Panc1 (cell line): ENCODE measurements around the gene TTC28. TPM values are rescaled to one million over a fixed set of nuclear protein-coding genes. Genes with fewer than 3 reads are reported as not detected.

Source experiments
- ATAC-seq: fragments of 200-7000 bp; cut with Tn5 transposase; 2 replicates; pipeline ENCODE4 v1.9.1; 2020; ENCODE audit warnings: mild to moderate bottlenecking, moderate library complexity
- BruUV-seq: library from RNA; stranded (reverse); fragments of 400-500 nt; replicated peaks from 2 replicates; lab custom pipeline; 2021; lab: Mats Ljungman, UMichigan
- CTCF ChIA-PET: fragments of 300-600 bp; sonication (Branson Sonifier 250); formaldehyde crosslinking; loops from one replicate; lab custom pipeline; 2022; ENCODE audit warnings: antibody characterized with exemption; lab: Charles Lee
- POLR2A ChIA-PET: fragments of 300-600 bp; sonication (Branson Sonifier 250); formaldehyde crosslinking; loops from one replicate; lab custom pipeline; 2022; ENCODE audit warnings: antibody characterized with exemption; lab: Charles Lee
- DNase-seq: peaks from one replicate; pipeline ENCODE4 v3.0.0-alpha.2; 2010; ENCODE audit warnings: low read depth, low spot score
- H3K27ac ChIP-seq: 2 replicates; pipeline ENCODE4 v1.5.1; 2011; ENCODE audit warnings: mild to moderate bottlenecking, low read length, inconsistent platforms
- H3K27me3 ChIP-seq: fragments of 200-500 bp; sonication (Bioruptor generic); 2 replicates; pipeline ENCODE4 v1.6.0; 2014; ENCODE audit warnings: low read length, inconsistent platforms; ENCODE audit not compliant: control insufficient read depth, insufficient read depth
- H3K36me3 ChIP-seq: fragments of 200-500 bp; sonication (Bioruptor generic); 2 replicates; pipeline ENCODE4 v1.5.1; 2014; ENCODE audit warnings: inconsistent platforms, mild to moderate bottlenecking, low read length, moderate library complexity; ENCODE audit not compliant: control insufficient read depth, insufficient read depth
- H3K4me1 ChIP-seq: 2 replicates; pipeline ENCODE4 v1.5.1; 2011; ENCODE audit warnings: inconsistent platforms, mild to moderate bottlenecking, low read length, moderate library complexity; ENCODE audit not compliant: control insufficient read depth, insufficient read depth
- H3K4me3 ChIP-seq, 2 experiments: 2 replicates each; pipeline ENCODE4 v1.5.1; 2011 to 2012; ENCODE audit warnings: low read depth in 2 of 2, low read length in 2 of 2, mild to moderate bottlenecking in 2 of 2, inconsistent platforms in 1 of 2, moderate library complexity in 1 of 2
- H3K9me3 ChIP-seq: fragments of 200-500 bp; sonication (Bioruptor generic); 2 replicates; pipeline ENCODE4 v1.5.1; 2014; ENCODE audit warnings: low read depth, mild to moderate bottlenecking, inconsistent platforms, low read length, moderate library complexity; ENCODE audit not compliant: control insufficient read depth, insufficient read depth
- POLR2AphosphoS5 ChIP-seq: IDR thresholded peaks from 2 replicates; pipeline ENCODE4 v1.6.1; 2012; ENCODE audit warnings: mild to moderate bottlenecking, low read depth, low read length, moderate library complexity
- SIN3A ChIP-seq: IDR thresholded peaks from 2 replicates; pipeline ENCODE4 v1.6.1; 2012; ENCODE audit warnings: low read depth, mild to moderate bottlenecking, low read length, moderate library complexity, borderline replicate concordance; ENCODE audit not compliant: insufficient read depth
- TCF7L2 ChIP-seq: IDR thresholded peaks from 2 replicates; pipeline ENCODE4 v1.6.1; 2011; ENCODE audit warnings: mild to moderate bottlenecking, low read depth, low read length, inconsistent platforms
- in situ Hi-C: cut with HindIII; loops from 2 replicates; pipeline ENCODE4 v1.10.0; 2016; ENCODE audit warnings: low sequenced_read_pairs, low pct_unique_long_range_greater_than_20kb
- intact Hi-C: fragments of 100-400 bp; cut with micrococcal nuclease; formaldehyde crosslinking; loops from one replicate; pipeline ENCODE4 v1.10.0; 2022; ENCODE audit not compliant: unreplicated experiment
- total RNA-seq: library from RNA; stranded (reverse); gene quantifications from one replicate; pipeline ENCODE4 v1.2.1, GENCODE V29; 2021; ENCODE audit not compliant: unreplicated experiment
- TF ChIP-seq, protein P1 (sequence below), 2 experiments: IDR thresholded peaks; 2 replicates each; pipeline ENCODE4 v1.6.1; 2011 to 2012; ENCODE audit warnings: low read depth in 2 of 2, control low read depth in 1 of 2, low read length in 1 of 2, mild to moderate bottlenecking in 1 of 2, moderate library complexity in 1 of 2; ENCODE audit not compliant: insufficient read depth in 1 of 2
- TF ChIP-seq, protein P2 (sequence below): fragments of 450-650 bp; IDR thresholded peaks from 2 replicates; pipeline ENCODE4 v1.5.1; 2017; ENCODE audit warnings: mild to moderate bottlenecking

Gene TTC28
- total RNA-seq, 1 experiment from 2014 or later = 24.8 TPM

DNA sequence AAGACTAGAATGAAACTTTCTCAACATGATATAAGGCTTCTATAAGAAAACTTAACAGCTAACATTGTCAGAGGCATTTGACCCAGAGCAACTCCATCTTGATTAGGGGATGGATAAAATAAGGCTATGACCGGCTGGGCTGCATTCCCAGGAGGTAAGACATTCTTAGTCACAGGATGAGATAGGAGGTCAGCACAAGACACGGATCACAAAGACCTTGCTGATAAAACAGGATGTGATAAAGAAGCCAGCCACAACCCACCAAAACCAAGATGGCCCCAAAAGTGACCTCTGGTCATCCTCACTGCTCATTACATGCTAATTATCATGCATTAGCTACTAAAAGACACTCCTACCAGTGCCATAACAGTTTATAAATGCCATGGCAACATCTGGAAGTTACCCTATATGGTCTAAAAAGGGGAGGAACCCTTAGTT lies 135.2 kb downstream of the TTC28 start:
- Histone ChIP-seq H3K9me3 (no peaks in the 10 kb centered on the region), H3K27me3 (no peaks in the 10 kb centered on the region), H3K4me3 (no peak overlapping the region), H3K36me3 (no peaks in the 10 kb centered on the region), H3K27ac (no peak overlapping the region), H3K4me1 (no peaks in the 10 kb centered on the region; the same call in 1 of the 2 replicates)
- CTCF ChIA-PET = no interaction called here
- intact Hi-C loops (loop anchor here (5.0 kb wide), 1 partner anchor 37 kb away; no protein-coding TSS in a partner anchor), in situ Hi-C loops (no loop called here)
- BruUV-seq = no TSS peak
- ATAC-seq (no peak), DNase-seq (no peak)
- POLR2A ChIA-PET = no interaction called here
- TF ChIP-seq, protein P1, sequence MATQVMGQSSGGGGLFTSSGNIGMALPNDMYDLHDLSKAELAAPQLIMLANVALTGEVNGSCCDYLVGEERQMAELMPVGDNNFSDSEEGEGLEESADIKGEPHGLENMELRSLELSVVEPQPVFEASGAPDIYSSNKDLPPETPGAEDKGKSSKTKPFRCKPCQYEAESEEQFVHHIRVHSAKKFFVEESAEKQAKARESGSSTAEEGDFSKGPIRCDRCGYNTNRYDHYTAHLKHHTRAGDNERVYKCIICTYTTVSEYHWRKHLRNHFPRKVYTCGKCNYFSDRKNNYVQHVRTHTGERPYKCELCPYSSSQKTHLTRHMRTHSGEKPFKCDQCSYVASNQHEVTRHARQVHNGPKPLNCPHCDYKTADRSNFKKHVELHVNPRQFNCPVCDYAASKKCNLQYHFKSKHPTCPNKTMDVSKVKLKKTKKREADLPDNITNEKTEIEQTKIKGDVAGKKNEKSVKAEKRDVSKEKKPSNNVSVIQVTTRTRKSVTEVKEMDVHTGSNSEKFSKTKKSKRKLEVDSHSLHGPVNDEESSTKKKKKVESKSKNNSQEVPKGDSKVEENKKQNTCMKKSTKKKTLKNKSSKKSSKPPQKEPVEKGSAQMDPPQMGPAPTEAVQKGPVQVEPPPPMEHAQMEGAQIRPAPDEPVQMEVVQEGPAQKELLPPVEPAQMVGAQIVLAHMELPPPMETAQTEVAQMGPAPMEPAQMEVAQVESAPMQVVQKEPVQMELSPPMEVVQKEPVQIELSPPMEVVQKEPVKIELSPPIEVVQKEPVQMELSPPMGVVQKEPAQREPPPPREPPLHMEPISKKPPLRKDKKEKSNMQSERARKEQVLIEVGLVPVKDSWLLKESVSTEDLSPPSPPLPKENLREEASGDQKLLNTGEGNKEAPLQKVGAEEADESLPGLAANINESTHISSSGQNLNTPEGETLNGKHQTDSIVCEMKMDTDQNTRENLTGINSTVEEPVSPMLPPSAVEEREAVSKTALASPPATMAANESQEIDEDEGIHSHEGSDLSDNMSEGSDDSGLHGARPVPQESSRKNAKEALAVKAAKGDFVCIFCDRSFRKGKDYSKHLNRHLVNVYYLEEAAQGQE (IDR thresholded peaks at IDR 0.05; ENCODE audit: insufficient read depth in 1 of 2, low read depth in 2 of 2, low read length in 1 of 2) = no peak
- TF ChIP-seq POLR2AphosphoS5 = no peak
- TF ChIP-seq, protein P2, sequence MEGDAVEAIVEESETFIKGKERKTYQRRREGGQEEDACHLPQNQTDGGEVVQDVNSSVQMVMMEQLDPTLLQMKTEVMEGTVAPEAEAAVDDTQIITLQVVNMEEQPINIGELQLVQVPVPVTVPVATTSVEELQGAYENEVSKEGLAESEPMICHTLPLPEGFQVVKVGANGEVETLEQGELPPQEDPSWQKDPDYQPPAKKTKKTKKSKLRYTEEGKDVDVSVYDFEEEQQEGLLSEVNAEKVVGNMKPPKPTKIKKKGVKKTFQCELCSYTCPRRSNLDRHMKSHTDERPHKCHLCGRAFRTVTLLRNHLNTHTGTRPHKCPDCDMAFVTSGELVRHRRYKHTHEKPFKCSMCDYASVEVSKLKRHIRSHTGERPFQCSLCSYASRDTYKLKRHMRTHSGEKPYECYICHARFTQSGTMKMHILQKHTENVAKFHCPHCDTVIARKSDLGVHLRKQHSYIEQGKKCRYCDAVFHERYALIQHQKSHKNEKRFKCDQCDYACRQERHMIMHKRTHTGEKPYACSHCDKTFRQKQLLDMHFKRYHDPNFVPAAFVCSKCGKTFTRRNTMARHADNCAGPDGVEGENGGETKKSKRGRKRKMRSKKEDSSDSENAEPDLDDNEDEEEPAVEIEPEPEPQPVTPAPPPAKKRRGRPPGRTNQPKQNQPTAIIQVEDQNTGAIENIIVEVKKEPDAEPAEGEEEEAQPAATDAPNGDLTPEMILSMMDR = no peak
- TF ChIP-seq SIN3A = no peak
- TF ChIP-seq TCF7L2 = no peak

DNA sequence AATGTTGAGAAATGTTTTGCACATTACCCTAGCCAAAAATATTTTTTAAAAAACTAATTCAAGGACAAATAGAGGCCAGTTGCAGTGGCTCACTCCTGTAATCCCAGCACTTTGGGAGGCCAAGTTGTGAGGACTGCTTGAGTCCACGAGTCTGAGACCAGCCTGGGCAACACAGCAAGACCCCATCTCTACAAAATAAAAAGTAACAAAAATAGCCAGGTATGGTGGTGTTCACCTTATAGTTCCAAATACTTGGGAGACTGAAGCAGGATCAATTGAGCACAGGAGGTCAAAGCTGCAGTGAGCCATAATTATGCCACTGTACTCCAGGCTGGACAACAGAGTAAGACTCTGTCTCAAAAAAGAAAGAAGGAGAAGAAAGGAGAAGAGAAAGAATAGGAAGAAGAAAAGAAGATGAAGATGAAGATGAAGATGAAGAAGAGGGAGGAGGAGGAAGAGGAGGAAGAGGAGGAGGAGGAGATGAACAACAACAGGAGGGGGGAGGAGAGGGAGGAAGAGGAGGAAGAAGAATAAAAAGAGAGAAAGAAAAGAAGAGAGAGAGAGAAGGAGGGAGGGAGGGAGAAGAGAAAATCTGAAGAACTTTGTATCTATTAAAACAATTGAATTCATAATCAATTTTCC lies 136.5 kb downstream of the TTC28 start:
- intact Hi-C loops = loop anchor here (5.0 kb wide), 1 partner anchor 36 kb away; no protein-coding TSS in a partner anchor
- TF ChIP-seq, protein P2 = no peak
- TF ChIP-seq SIN3A (no peak), POLR2AphosphoS5 (no peak), TCF7L2 (no peak)
- TF ChIP-seq, protein P1 (IDR thresholded peaks at IDR 0.05; ENCODE audit: insufficient read depth in 1 of 2, low read depth in 2 of 2, low read length in 1 of 2) = no peak

More for the DNA sequence above, 136.5 kb downstream of the TTC28 start:
- ChIA-PET POLR2A (no interaction called here), CTCF (no interaction called here)
- ATAC-seq (no peak), DNase-seq (no peak)
- in situ Hi-C loops = no loop called here
- Histone ChIP-seq H3K27me3 (no peaks in the 10 kb centered on the region), H3K27ac (no peak overlapping the region), H3K36me3 (no peaks in the 10 kb centered on the region), H3K4me1 (no peaks in the 10 kb centered on the region; the same call in 1 of the 2 replicates), H3K9me3 (no peaks in the 10 kb centered on the region), H3K4me3 (no peak overlapping the region)
- no TSS peak for BruUV-seq
